Measurements from ENCODE around the gene MARCKS. TPM values are rescaled to one million over a fixed set of nuclear protein-coding genes. Genes with fewer than 3 reads are reported as not detected.
"Not testable (repeated sequence)": the region's sequence is repeated elsewhere in the genome, so short reads cannot be mapped to it uniquely, and the experiment has no call there.

The MARCKS gene
- polyA plus RNA-seq, 1 experiment, result 47.0 TPM

- ChIA-PET POLR2A (no interaction called here), CTCF (interaction anchor here (0.5 to 1.2 kb wide), 5 partner anchors 13 to 1404 kb away, joined by 3 to 4 read pairs (median 3); no protein-coding TSS in a partner anchor)
- TF ChIP-seq CTCF (IDR thresholded peaks at IDR 0.05; ENCODE audit: insufficient read depth, low read depth, low read length), result no peak
Measured at GRCh38 chr6:113907102-113907815, 50.1 kb downstream of the MARCKS start.

GRCh38 chr6:113908801-113909200, 51.7 kb downstream of the MARCKS start:
- Histone ChIP-seq H3K4me3 (ENCODE audit: low read depth, low read length) (no peak overlapping the region), H3K36me3 (ENCODE audit: control insufficient read depth, insufficient read depth, low read length) (no peaks in the 10 kb centered on the region), H3K27me3 (ENCODE audit: control insufficient read depth, insufficient read depth, low read length) (no peaks in the 10 kb centered on the region)
- ChIA-PET CTCF (interaction anchor here (1.2 to 2.2 kb wide), 5 partner anchors 11 to 1129 kb away, joined by 3 to 10 read pairs (median 4); no protein-coding TSS in a partner anchor), POLR2A (no interaction called here)
- no peak for DNase-seq (ENCODE audit: low read depth)
- TF ChIP-seq CTCF (IDR thresholded peaks at IDR 0.05; ENCODE audit: insufficient read depth, low read depth, low read length), result no peak

More at GRCh38 chr6:113907102-113907815, 50.1 kb downstream of the MARCKS start:
- H3K36me3 ChIP-seq (ENCODE audit: control insufficient read depth, insufficient read depth, low read length), result no peaks in the 10 kb centered on the region
- DNase-seq (ENCODE audit: low read depth), result no peak
- H3K27me3 ChIP-seq (ENCODE audit: control insufficient read depth, insufficient read depth, low read length), result no peaks in the 10 kb centered on the region
- no peak overlapping the region for H3K4me3 ChIP-seq (ENCODE audit: low read depth, low read length)

GRCh38 chr6:113909224-113909856, 52.2 kb downstream of the MARCKS start:
- ChIA-PET POLR2A (interaction anchor here (0.6 kb wide), 1 partner anchor 50 kb away, joined by 3 read pairs; no protein-coding TSS in a partner anchor), CTCF (interaction anchor here (0.5 to 2.2 kb wide), 8 partner anchors 11 to 1558 kb away, joined by 3 to 10 read pairs (median 4); no protein-coding TSS in a partner anchor)
- no peak overlapping the region for H3K4me3 ChIP-seq (ENCODE audit: low read depth, low read length)
- no peak for DNase-seq (ENCODE audit: low read depth)
- peak; percentile 53 for TF ChIP-seq CTCF (IDR thresholded peaks at IDR 0.05; ENCODE audit: insufficient read depth, low read depth, low read length)
- H3K36me3 ChIP-seq (ENCODE audit: control insufficient read depth, insufficient read depth, low read length), result no peaks in the 10 kb centered on the region
- H3K27me3 ChIP-seq (ENCODE audit: control insufficient read depth, insufficient read depth, low read length), result no peaks in the 10 kb centered on the region

- DNase-seq (ENCODE audit: low read depth); H3K27me3 ChIP-seq (ENCODE audit: control insufficient read depth, insufficient read depth, low read length); H3K4me3 ChIP-seq (ENCODE audit: low read depth, low read length); H3K36me3 ChIP-seq (ENCODE audit: control insufficient read depth, insufficient read depth, low read length); POLR2A ChIA-PET: not testable (repeated sequence)
- CTCF ChIA-PET, result interaction anchor here (0.8 to 2.2 kb wide), 3 partner anchors 10 to 35 kb away, joined by 3 to 10 read pairs (median 3); no protein-coding TSS in a partner anchor
Measured at GRCh38 chr6:113910285-113910684, 53.1 kb downstream of the MARCKS start.

Other genes with a start within 250 kb of the MARCKS start
- 48.6 and 130 TPM in 2 replicates for gene HDAC2, start 113.8 kb downstream of the MARCKS start, polyA plus RNA-seq (2011; rRNA removed)

Data from BJ (cell line).